Bronchial epithelial cell (primary cell): Measurements from ENCODE around the gene MYH6. TPM values are rescaled to one million over a fixed set of nuclear protein-coding genes. Genes with fewer than 3 reads are reported as not detected.
A peak's percentile ranks its signal among the peaks of the same experiment; 100 is the strongest.
"Not testable (repeated sequence)": the region's sequence is repeated elsewhere in the genome, so short reads cannot be mapped to it uniquely, and the experiment has no call there.

Experiments
- DNase-seq: peaks from one replicate; pipeline ENCODE4 v3.0.0-alpha.2; 2010; ENCODE audit warnings: low read depth
- FAIRE-seq: peaks from 2 replicates; lab custom pipeline; 2011; peaks lifted over from hg19 to GRCh38; lab: Jason Lieb, UNC
- H3K27me3 ChIP-seq: 2 replicates; pipeline ENCODE4 v1.5.1; 2011; ENCODE audit warnings: low read length; ENCODE audit not compliant: control insufficient read depth, insufficient read depth
- H3K36me3 ChIP-seq: 2 replicates; pipeline ENCODE4 v1.5.1; 2011; ENCODE audit warnings: low read length; ENCODE audit not compliant: control insufficient read depth, insufficient read depth
- H3K4me3 ChIP-seq: 2 replicates; pipeline ENCODE4 v1.5.1; 2011; ENCODE audit warnings: mild to moderate bottlenecking, low read depth, low read length, control low read depth
- total RNA-seq: library from RNA; depleted of rRNA; stranded (reverse); fragments of >200 nt; gene quantifications from 2 replicates; pipeline ENCODE4 v1.2.1, GENCODE V29; 2014
- TF ChIP-seq, protein P1 (sequence below): IDR thresholded peaks from 2 replicates; pipeline ENCODE4 v1.5.1; 2011; ENCODE audit warnings: mild to moderate bottlenecking, moderate library complexity, low read length, control low read depth, inconsistent platforms; ENCODE audit not compliant: insufficient read depth, severe bottlenecking

MYH6 gene
- total RNA-seq = not detected in 2 replicates

DNA sequence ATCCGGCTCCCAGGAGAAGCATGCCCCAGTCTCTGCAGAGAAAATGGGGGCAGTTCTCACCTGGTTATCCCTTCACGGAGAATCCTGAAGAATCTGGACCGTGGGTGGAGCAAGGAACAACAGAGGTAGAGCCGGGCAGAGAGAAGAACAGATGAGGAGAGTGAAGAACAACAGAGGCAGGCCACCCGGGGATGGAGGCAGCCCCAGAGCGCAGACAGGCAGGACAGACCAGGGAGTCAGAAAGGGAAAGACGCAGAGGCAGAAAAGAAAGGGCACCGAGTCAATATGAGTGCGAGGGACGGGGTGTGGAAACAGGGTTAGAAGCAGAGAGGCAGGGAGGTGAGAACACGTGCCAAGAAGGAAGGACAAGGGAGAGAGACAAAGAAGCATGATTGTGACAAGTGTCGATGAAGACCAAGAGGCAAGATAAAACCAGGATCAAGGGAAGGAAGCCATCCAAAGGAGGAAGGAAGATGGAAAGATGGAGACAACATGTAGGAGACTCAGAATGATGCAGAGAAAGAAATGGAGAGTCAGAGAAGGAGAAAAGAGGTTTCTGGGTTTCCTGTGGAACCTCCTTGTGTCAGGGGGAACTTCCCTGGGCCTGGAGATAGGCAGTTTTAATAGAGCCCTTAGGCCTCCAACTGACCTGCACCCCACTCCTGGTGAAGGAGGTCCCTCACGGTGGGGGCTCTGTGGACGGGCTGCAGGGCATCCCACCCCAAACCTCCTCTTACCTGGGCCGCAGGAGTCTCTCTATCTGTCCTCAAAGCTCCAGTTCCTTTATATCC, at the start of gene MYH6:
TSS of gene MYH6 (minus strand) at position 758 of the 791 bp plus-strand sequence. CDS start 1,050 bp downstream, outside the sequence.
- H3K36me3 ChIP-seq = no peaks in the 10 kb centered on the region
- TF ChIP-seq, protein P1, sequence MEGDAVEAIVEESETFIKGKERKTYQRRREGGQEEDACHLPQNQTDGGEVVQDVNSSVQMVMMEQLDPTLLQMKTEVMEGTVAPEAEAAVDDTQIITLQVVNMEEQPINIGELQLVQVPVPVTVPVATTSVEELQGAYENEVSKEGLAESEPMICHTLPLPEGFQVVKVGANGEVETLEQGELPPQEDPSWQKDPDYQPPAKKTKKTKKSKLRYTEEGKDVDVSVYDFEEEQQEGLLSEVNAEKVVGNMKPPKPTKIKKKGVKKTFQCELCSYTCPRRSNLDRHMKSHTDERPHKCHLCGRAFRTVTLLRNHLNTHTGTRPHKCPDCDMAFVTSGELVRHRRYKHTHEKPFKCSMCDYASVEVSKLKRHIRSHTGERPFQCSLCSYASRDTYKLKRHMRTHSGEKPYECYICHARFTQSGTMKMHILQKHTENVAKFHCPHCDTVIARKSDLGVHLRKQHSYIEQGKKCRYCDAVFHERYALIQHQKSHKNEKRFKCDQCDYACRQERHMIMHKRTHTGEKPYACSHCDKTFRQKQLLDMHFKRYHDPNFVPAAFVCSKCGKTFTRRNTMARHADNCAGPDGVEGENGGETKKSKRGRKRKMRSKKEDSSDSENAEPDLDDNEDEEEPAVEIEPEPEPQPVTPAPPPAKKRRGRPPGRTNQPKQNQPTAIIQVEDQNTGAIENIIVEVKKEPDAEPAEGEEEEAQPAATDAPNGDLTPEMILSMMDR = no peak
- no peak within 1 kb of the TSS for H3K4me3 ChIP-seq
- no peak for FAIRE-seq
- no peaks in the 10 kb centered on the region for H3K27me3 ChIP-seq
- DNase-seq = no peak

DNA sequence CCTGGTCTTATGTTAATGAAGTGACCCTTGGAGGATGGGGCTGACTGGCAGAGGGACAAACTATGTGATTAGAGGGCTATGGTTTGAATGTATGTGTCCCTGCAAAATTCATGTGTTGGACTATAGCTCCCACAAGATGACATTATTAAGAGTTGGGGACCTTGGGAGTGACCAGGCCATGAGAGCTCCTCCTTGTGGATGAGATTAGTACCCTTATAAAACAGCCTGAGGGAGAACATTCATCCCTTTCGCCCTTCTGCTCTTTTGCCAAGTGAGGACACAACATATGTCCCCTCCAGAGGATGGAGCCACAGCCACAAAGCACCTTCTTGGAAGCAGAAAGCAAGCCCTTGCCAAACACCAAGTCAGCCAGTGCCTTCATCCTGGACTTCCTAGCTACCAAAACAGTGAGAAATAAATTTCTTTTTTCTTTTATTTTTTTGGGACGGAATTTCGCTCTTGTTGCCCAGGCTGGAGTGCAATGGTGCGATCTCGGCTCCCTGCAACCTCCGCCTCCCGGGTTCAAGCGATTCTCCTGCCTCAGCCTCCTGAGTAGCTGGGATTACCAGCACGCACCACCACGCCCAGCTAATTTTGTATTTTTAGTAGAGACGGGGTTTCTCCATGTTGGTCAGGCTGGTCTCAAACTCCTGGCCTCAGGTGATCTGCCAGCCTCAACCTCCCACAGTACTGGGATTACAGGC, 49.0 kb upstream of the MYH6 start:
- not testable (repeated sequence) for H3K4me3 ChIP-seq, FAIRE-seq, H3K27me3 ChIP-seq, H3K36me3 ChIP-seq, DNase-seq
- TF ChIP-seq, protein P1 = peak; percentile 33

DNA sequence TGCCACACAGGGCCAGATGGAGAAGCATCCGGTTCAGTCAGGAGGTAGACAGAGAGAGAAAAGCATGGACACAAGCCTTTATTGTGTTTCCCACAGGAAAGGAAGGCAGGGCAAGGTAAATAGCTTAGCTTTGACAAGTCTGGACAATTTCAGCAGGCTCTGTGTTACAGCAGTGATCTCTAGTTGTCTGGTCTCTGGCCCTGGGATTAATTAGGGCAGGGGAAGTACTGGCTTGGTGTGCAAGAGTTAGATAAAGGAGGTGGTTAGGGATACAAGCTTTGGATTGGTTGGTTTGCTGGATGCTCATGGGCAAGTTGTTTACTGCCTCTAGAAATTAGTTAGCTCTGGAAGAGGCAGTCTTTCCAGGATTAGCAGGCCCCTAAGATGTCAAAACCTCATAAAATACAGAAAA, 46.4 kb upstream of the MYH6 start:
- DNase-seq = peak; percentile 80
- FAIRE-seq = peak; percentile 93
- TF ChIP-seq, protein P1 = no peak
- Histone ChIP-seq H3K36me3 (no peaks in the 10 kb centered on the region), H3K27me3 (no peaks in the 10 kb centered on the region), H3K4me3 (no peak overlapping the region)

DNA sequence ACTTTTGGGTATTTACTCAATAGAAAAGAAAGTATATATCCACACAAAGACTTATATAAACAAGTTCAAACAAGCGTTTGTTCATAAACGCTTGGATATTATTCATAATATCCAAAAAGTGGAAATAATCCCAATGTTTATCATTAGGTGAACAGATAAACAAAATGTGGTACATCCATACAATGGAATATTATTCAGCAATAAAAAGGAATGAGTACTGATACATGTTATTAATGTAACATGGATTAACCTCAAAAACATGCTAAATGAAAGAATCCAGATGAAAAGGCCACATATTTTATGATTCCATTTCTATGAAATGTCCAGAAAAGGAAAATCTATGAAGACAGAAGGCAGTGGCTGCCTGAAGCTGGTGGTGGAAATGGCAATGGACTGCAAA, 44.2 kb upstream of the MYH6 start:
- TF ChIP-seq, protein P1 = no peak
- no peak for DNase-seq
- no peaks in the 10 kb centered on the region for H3K36me3 ChIP-seq
- H3K27me3 ChIP-seq = no peaks in the 10 kb centered on the region
- no peak for FAIRE-seq
- H3K4me3 ChIP-seq = no peak overlapping the region

DNA sequence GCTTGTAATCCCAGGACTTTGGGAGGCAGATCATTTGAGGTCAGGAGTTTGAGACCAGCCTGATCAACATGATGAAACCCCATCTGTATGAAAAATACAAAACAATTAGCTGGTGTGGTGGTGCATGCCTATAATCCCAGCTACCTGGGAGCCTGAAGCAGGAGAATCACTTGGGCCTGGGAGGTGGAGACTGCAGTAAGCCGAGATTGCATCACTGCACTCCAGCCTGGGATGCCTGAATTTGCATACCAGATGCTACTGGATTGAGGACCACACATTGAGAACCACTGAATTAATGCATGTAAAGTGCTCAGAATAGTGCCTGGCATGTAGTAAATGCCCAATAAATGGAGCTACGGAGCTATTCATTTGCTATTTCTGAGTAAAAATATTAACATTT, 42.3 kb upstream of the MYH6 start:
- Histone ChIP-seq H3K36me3 (no peaks in the 10 kb centered on the region), H3K27me3 (no peaks in the 10 kb centered on the region), H3K4me3 (no peak overlapping the region)
- TF ChIP-seq, protein P1 = no peak
- no peak for FAIRE-seq
- DNase-seq = no peak
